Cardiac muscle cell (in vitro differentiated cells and primary cell): Measurements from ENCODE around the gene RETREG1. TPM values are rescaled to one million over a fixed set of nuclear protein-coding genes. Genes with fewer than 3 reads are reported as not detected.
"Not testable (repeated sequence)": the region's sequence is repeated elsewhere in the genome, so short reads cannot be mapped to it uniquely, and the experiment has no call there.

Experiments used
- DNase-seq, 2 donors: peaks; one replicate each; pipeline versions ENCODE4 v3.0.0 to v3.0.0-alpha.2; 2010 to 2017; ENCODE audit warnings: low read depth in 1 of 2, low spot score in 1 of 2
- H3K27ac ChIP-seq: fragments of 200-600 bp; sonication (generic); 2 replicates; pipeline ENCODE4 v1.5.1; 2016
- H3K27me3 ChIP-seq: fragments of 200-600 bp; sonication (generic); 2 replicates; pipeline ENCODE4 v1.6.0; 2016; ENCODE audit warnings: control low read depth
- H3K36me3 ChIP-seq: fragments of 200-600 bp; sonication (generic); 2 replicates; pipeline ENCODE4 v1.5.1; 2016; ENCODE audit warnings: control low read depth
- H3K4me1 ChIP-seq: fragments of 200-600 bp; sonication (generic); 2 replicates; pipeline ENCODE4 v1.8.1; 2017; ENCODE audit warnings: low read depth, mild to moderate bottlenecking, mixed run types
- H3K4me3 ChIP-seq: fragments of 200-600 bp; sonication (generic); 2 replicates; pipeline ENCODE4 v1.5.1; 2016; ENCODE audit warnings: mild to moderate bottlenecking
- H3K9me3 ChIP-seq: fragments of 200-600 bp; sonication (generic); 2 replicates; pipeline ENCODE4 v1.5.1; 2017; ENCODE audit warnings: low read depth, mild to moderate bottlenecking, control low read depth
- polyA plus RNA-seq: library from polyadenylated mRNA; unstranded; fragments of >200 nt; fragmentation: Nextera tagmentation; extraction: Ambion mirVana; gene quantifications from 2 replicates; pipeline ENCODE4 v1.2.1, GENCODE V29; 2016
- total RNA-seq: library from RNA; depleted of rRNA; stranded (reverse); fragments of >200 nt; gene quantifications from 2 replicates; pipeline ENCODE4 v1.2.3, GENCODE V29; 2016
- TF ChIP-seq, protein P1 (sequence below): IDR thresholded peaks from 2 replicates; pipeline ENCODE4 v1.5.1; 2012; ENCODE audit warnings: low read depth, mild to moderate bottlenecking, low read length

Gene RETREG1
- total and polyA plus RNA-seq, 2 experiments from 2014 or later, result 14.0 to 39.2 TPM

- DNase-seq, result no peak
- no peaks in the 10 kb centered on the region for H3K9me3 ChIP-seq
- peaks cover 25% of the 10 kb centered on the region for H3K27me3 ChIP-seq
- no peaks in the 10 kb centered on the region for H3K36me3 ChIP-seq
- TF ChIP-seq, protein P1, sequence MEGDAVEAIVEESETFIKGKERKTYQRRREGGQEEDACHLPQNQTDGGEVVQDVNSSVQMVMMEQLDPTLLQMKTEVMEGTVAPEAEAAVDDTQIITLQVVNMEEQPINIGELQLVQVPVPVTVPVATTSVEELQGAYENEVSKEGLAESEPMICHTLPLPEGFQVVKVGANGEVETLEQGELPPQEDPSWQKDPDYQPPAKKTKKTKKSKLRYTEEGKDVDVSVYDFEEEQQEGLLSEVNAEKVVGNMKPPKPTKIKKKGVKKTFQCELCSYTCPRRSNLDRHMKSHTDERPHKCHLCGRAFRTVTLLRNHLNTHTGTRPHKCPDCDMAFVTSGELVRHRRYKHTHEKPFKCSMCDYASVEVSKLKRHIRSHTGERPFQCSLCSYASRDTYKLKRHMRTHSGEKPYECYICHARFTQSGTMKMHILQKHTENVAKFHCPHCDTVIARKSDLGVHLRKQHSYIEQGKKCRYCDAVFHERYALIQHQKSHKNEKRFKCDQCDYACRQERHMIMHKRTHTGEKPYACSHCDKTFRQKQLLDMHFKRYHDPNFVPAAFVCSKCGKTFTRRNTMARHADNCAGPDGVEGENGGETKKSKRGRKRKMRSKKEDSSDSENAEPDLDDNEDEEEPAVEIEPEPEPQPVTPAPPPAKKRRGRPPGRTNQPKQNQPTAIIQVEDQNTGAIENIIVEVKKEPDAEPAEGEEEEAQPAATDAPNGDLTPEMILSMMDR, result no peak
- no peaks in the 10 kb centered on the region for H3K4me1 ChIP-seq
- H3K4me3 ChIP-seq, result no peak overlapping the region
- H3K27ac ChIP-seq, result no peak overlapping the region
Observed at GRCh38 chr5:16612007-16612406, 4.8 kb downstream of the RETREG1 start.

DNA sequence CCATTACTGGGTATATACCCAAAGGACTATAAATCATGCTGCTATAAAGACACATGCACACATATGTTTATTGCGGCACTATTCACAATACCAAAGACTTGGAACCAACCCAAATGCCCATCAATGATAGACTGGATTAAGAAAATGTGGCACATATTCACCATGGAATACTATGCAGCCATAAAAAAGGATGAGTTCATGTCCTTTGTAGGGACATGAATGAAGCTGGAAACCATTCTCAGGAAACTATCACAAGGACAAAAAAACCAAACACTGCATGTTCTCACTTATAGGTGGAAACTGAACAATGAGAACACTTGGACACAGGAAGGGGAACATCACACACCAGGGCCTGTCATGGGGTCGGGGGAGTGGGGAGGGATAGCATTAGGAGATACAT lies 5.9 kb downstream of the RETREG1 start:
- not testable (repeated sequence) for H3K9me3 ChIP-seq, H3K4me1 ChIP-seq, H3K27ac ChIP-seq, H3K36me3 ChIP-seq, H3K4me3 ChIP-seq, DNase-seq
- H3K27me3 ChIP-seq, result peaks cover 18% of the 10 kb centered on the region

DNA sequence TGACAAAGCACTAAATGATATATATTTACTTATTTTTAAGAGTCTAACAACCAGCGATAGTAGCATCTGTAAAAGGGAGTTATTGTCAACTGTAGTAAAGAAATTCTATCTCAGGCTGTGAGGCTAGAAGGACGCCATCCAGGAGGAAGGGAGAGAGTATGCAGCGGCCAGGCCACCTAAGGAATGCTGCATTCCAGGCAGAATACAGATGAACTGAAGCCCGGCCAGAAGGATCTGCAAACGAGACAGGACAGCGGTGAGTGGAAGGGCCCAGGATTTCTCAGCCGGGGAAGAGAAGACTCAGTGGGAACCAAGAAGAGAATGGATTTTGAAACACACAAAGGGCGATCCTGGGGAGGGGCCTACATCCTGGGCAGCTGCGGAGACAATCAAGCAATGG lies 7.4 kb downstream of the RETREG1 start:
- H3K4me3 ChIP-seq, result no peak overlapping the region
- H3K27me3 ChIP-seq, result peaks cover 3% of the 10 kb centered on the region
- H3K9me3 ChIP-seq, result no peaks in the 10 kb centered on the region
- peak in 1 of 2 donors; percentile 17 for DNase-seq
- H3K4me1 ChIP-seq, result no peaks in the 10 kb centered on the region
- H3K36me3 ChIP-seq, result no peaks in the 10 kb centered on the region
- no peak overlapping the region for H3K27ac ChIP-seq
- TF ChIP-seq, protein P1, result no peak

GRCh38 chr5:16606628-16607027 lies 10.2 kb downstream of the RETREG1 start:
- H3K36me3 ChIP-seq, result no peaks in the 10 kb centered on the region
- no peaks in the 10 kb centered on the region for H3K4me1 ChIP-seq
- H3K27me3 ChIP-seq, result no peaks in the 10 kb centered on the region
- H3K27ac ChIP-seq, result no peak overlapping the region
- no peak for DNase-seq
- H3K4me3 ChIP-seq, result no peak overlapping the region
- TF ChIP-seq, protein P1, result no peak
- no peaks in the 10 kb centered on the region for H3K9me3 ChIP-seq

DNA sequence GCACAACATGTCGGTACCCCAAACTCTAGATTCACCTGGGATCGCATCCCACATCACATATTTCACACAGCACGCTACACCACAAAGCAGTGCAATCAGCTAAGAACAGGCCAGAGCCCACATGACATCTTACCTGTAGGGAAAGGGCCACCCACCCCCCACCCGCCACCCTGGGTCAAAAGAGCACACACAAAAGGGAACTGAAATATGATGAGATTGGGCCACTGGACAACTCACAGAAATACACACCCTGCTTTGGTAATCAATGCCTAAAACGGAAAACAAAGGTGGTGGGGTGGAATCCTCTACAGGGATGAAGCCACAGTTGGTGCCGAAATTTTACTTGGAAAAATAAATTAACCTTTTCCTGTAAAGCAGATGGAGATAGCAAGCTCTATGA lies 13.1 kb downstream of the RETREG1 start:
- no peaks in the 10 kb centered on the region for H3K27me3 ChIP-seq
- no peak for DNase-seq
- H3K9me3 ChIP-seq, result no peaks in the 10 kb centered on the region
- H3K36me3 ChIP-seq, result no peaks in the 10 kb centered on the region
- peaks cover 10% of the 10 kb centered on the region for H3K4me1 ChIP-seq
- TF ChIP-seq, protein P1, result no peak
- no peak overlapping the region for H3K4me3 ChIP-seq
- no peak overlapping the region for H3K27ac ChIP-seq

DNA sequence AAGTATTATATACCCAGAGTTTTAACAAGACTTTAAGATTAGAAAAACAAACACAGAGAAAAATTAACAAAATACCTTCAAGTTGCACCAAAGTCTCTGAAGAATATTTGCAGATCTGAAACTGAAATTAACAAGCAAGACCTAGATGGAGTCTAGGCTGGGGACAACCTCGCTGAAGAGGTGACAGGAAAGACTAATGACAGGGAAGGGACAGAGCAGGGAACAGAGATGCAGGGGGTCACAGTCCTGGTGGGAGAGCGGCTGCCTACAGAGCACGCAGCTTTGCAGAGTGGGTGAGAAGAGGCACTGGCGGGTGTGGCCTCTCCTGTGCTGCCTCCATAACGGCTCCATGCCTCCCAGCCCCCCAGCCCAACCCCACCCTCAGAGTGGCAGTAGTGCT lies 13.5 kb downstream of the RETREG1 start:
- H3K27me3 ChIP-seq, result no peaks in the 10 kb centered on the region
- TF ChIP-seq, protein P1, result no peak
- H3K36me3 ChIP-seq, result no peaks in the 10 kb centered on the region
- H3K27ac ChIP-seq, result no peak overlapping the region
- DNase-seq, result no peak
- peaks cover 10% of the 10 kb centered on the region for H3K4me1 ChIP-seq
- H3K4me3 ChIP-seq, result no peak overlapping the region
- H3K9me3 ChIP-seq, result no peaks in the 10 kb centered on the region
